Lower leg skin (tissue), 3 donors: ENCODE results near the gene MITD1.

Experiments used
- CTCF ChIP-seq, 3 donors: fragments of 450-650 bp; IDR thresholded peaks; one replicate each; pipeline ENCODE4 v1.5.1; 2016; ENCODE audit warnings: antibody characterized with exemption in 3 of 3, mild to moderate bottlenecking in 3 of 3, moderate library complexity in 2 of 3
- POLR2A ChIP-seq, 2 donors: fragments of 450-650 bp; IDR thresholded peaks; one replicate each; pipeline ENCODE4 v1.6.1; 2016 to 2017; ENCODE audit warnings: antibody characterized with exemption in 2 of 2, mild to moderate bottlenecking in 1 of 2, moderate library complexity in 1 of 2

GRCh38 chr2:99140860-99141109 lies 40.1 kb downstream of the MITD1 start:
- TF ChIP-seq POLR2A (IDR thresholded peaks at IDR 0.05) = no peak
- TF ChIP-seq CTCF (IDR thresholded peaks at IDR 0.05) = no peak
